Suprapubic skin (tissue), 4 donors: Measurements from ENCODE around the gene RAB24. TPM values are rescaled to one million over a fixed set of nuclear protein-coding genes. Genes with fewer than 3 reads are reported as not detected.
"Not testable (repeated sequence)": the region's sequence is repeated elsewhere in the genome, so short reads cannot be mapped to it uniquely, and the experiment has no call there.

Source experiments
- DNase-seq, 2 donors: peaks; one replicate each; pipeline ENCODE4 v3.0.0-alpha.2; 2019; ENCODE audit warnings: low spot score in 2 of 2
- H3K27ac ChIP-seq: fragments of 200-600 bp; sonication (generic); one replicate; pipeline ENCODE4 v1.5.1; 2019
- H3K27me3 ChIP-seq: fragments of 200-600 bp; sonication (generic); one replicate; pipeline ENCODE4 v1.5.1; 2019
- H3K36me3 ChIP-seq: fragments of 200-600 bp; sonication (generic); one replicate; pipeline ENCODE4 v1.5.1; 2019
- H3K4me1 ChIP-seq: fragments of 200-600 bp; sonication (generic); one replicate; pipeline ENCODE4 v1.5.1; 2019
- H3K4me3 ChIP-seq: fragments of 200-600 bp; sonication (generic); one replicate; pipeline ENCODE4 v1.5.1; 2019; ENCODE audit warnings: mild to moderate bottlenecking
- H3K9me3 ChIP-seq: fragments of 200-600 bp; sonication (generic); one replicate; pipeline ENCODE4 v1.5.1; 2019
- CTCF ChIP-seq, 2 donors: fragments of 200-600 bp in 1 of 2; fragments of 450-650 bp in 1 of 2; sonication (generic) in 1 of 2; IDR thresholded peaks; one replicate each; pipeline ENCODE4 v1.5.1; 2016 to 2019; ENCODE audit warnings: antibody characterized with exemption in 2 of 2, mild to moderate bottlenecking in 1 of 2, moderate library complexity in 1 of 2
- EP300 ChIP-seq: sonication (generic); formaldehyde crosslinking; IDR thresholded peaks from one replicate; pipeline ENCODE4 v1.6.1; 2017; ENCODE audit warnings: antibody characterized with exemption
- POLR2A ChIP-seq, 2 donors: fragments of 450-650 bp; IDR thresholded peaks; one replicate each; pipeline ENCODE4 v1.6.1; 2017; ENCODE audit warnings: antibody characterized with exemption in 2 of 2, mild to moderate bottlenecking in 2 of 2, moderate library complexity in 2 of 2
- POLR2AphosphoS5 ChIP-seq, 3 donors: sonication (generic); formaldehyde crosslinking; IDR thresholded peaks; one replicate each; pipeline ENCODE4 v1.6.1; 2017; ENCODE audit warnings: antibody characterized with exemption in 3 of 3
- WGBS: methylation state at CpG from one replicate; pipeline ENCODE4 v1.1.5; 2018; 5-methylcytosine and 5-hydroxymethylcytosine counted together
- total RNA-seq, 4 donors: library from RNA; depleted of rRNA; stranded (reverse); fragments of >200 nt; gene quantifications; one replicate each; pipeline ENCODE4 v1.1.0, GENCODE V29; 2016

The RAB24 gene
- total RNA-seq, 4 donors from 2014 or later, result 36.7 to 70.1 (median 43.3) TPM

- Histone ChIP-seq H3K36me3 (peaks cover 44% of the 10 kb centered on the region), H3K27me3 (no peaks in the 10 kb centered on the region), H3K4me1 (peaks cover 3% of the 10 kb centered on the region), H3K9me3 (no peaks in the 10 kb centered on the region), H3K4me3 (no peak overlapping the region), H3K27ac (no peak overlapping the region)
- WGBS, result 92% methylated on average over 6 of the region's 6 CpGs
- DNase-seq, result no peak
- TF ChIP-seq EP300 (no peak), CTCF (IDR thresholded peaks at IDR 0.05) (no peak), POLR2AphosphoS5 (IDR thresholded peaks at IDR 0.05) (no peak), POLR2A (IDR thresholded peaks at IDR 0.05) (no peak)
These were observed 40.3 kb upstream of the RAB24 start for GRCh38 chr5:177343777-177344176.

GRCh38 chr5:177343000-177343399 is 39.5 kb upstream of the RAB24 start:
- not testable (repeated sequence) for H3K27me3 ChIP-seq, H3K9me3 ChIP-seq, H3K27ac ChIP-seq, H3K4me1 ChIP-seq, DNase-seq, H3K4me3 ChIP-seq
- 89% methylated on average over 14 of the region's 14 CpGs for WGBS
- H3K36me3 ChIP-seq, result peaks cover 52% of the 10 kb centered on the region

- Histone ChIP-seq H3K9me3 (no peaks in the 10 kb centered on the region), H3K27ac (no peak overlapping the region), H3K36me3 (peaks cover 82% of the 10 kb centered on the region), H3K4me3 (no peak overlapping the region), H3K27me3 (no peaks in the 10 kb centered on the region), H3K4me1 (no peaks in the 10 kb centered on the region)
- DNase-seq, result no peak
- no peak for TF ChIP-seq POLR2A (IDR thresholded peaks at IDR 0.05)
- TF ChIP-seq EP300, result no peak
- TF ChIP-seq CTCF (IDR thresholded peaks at IDR 0.05), result no peak
- no peak for TF ChIP-seq POLR2AphosphoS5 (IDR thresholded peaks at IDR 0.05)
- WGBS, result 79% methylated on average over 9 of the region's 11 CpGs
These were observed 35.7 kb upstream of the RAB24 start for GRCh38 chr5:177339107-177339638.

GRCh38 chr5:177338251-177339106 is 35.0 kb upstream of the RAB24 start:
- no peak for DNase-seq
- no peaks in the 10 kb centered on the region for H3K9me3 ChIP-seq
- H3K27me3 ChIP-seq, result no peaks in the 10 kb centered on the region
- no peak overlapping the region for H3K27ac ChIP-seq
- no peak overlapping the region for H3K4me3 ChIP-seq
- H3K36me3 ChIP-seq, result peaks cover 84% of the 10 kb centered on the region
- no peaks in the 10 kb centered on the region for H3K4me1 ChIP-seq
- no peak for TF ChIP-seq POLR2A (IDR thresholded peaks at IDR 0.05)
- 88% methylated on average over 15 of the region's 22 CpGs for WGBS

- no peaks in the 10 kb centered on the region for H3K4me1 ChIP-seq
- H3K27ac ChIP-seq, result no peak overlapping the region
- H3K36me3 ChIP-seq, result peaks cover 89% of the 10 kb centered on the region
- no peak overlapping the region for H3K4me3 ChIP-seq
- 90% methylated on average over 36 of the region's 36 CpGs for WGBS
- no peaks in the 10 kb centered on the region for H3K27me3 ChIP-seq
- DNase-seq, result no peak
- no peaks in the 10 kb centered on the region for H3K9me3 ChIP-seq
- TF ChIP-seq POLR2A (IDR thresholded peaks at IDR 0.05), result no peak
- TF ChIP-seq EP300, result no peak
- TF ChIP-seq POLR2AphosphoS5 (IDR thresholded peaks at IDR 0.05), result no peak
- no peak for TF ChIP-seq CTCF (IDR thresholded peaks at IDR 0.05)
These were observed 33.3 kb upstream of the RAB24 start for GRCh38 chr5:177336603-177337494.

GRCh38 chr5:177336112-177336511 is 32.6 kb upstream of the RAB24 start:
- no peak overlapping the region for H3K4me3 ChIP-seq
- DNase-seq, result no peak
- 74% methylated on average over 12 of the region's 12 CpGs for WGBS
- H3K36me3 ChIP-seq, result peaks cover 90% of the 10 kb centered on the region
- no peaks in the 10 kb centered on the region for H3K9me3 ChIP-seq
- H3K27me3 ChIP-seq, result no peaks in the 10 kb centered on the region
- no peaks in the 10 kb centered on the region for H3K4me1 ChIP-seq
- H3K27ac ChIP-seq, result no peak overlapping the region
- TF ChIP-seq POLR2AphosphoS5 (IDR thresholded peaks at IDR 0.05) (no peak), POLR2A (IDR thresholded peaks at IDR 0.05) (no peak), EP300 (no peak), CTCF (IDR thresholded peaks at IDR 0.05) (no peak)
